ENCODE results near the gene GNAI3. TPM values are rescaled to one million over a fixed set of nuclear protein-coding genes. Genes with fewer than 3 reads are reported as not detected.

The GNAI3 gene
- total and polyA plus RNA-seq, 10 of the 15 experiments (the other 5 are each of a cell fraction or from before 2014, with no cell fraction given), result 5.9 to 13.8 (median 8.0) TPM

DNA sequence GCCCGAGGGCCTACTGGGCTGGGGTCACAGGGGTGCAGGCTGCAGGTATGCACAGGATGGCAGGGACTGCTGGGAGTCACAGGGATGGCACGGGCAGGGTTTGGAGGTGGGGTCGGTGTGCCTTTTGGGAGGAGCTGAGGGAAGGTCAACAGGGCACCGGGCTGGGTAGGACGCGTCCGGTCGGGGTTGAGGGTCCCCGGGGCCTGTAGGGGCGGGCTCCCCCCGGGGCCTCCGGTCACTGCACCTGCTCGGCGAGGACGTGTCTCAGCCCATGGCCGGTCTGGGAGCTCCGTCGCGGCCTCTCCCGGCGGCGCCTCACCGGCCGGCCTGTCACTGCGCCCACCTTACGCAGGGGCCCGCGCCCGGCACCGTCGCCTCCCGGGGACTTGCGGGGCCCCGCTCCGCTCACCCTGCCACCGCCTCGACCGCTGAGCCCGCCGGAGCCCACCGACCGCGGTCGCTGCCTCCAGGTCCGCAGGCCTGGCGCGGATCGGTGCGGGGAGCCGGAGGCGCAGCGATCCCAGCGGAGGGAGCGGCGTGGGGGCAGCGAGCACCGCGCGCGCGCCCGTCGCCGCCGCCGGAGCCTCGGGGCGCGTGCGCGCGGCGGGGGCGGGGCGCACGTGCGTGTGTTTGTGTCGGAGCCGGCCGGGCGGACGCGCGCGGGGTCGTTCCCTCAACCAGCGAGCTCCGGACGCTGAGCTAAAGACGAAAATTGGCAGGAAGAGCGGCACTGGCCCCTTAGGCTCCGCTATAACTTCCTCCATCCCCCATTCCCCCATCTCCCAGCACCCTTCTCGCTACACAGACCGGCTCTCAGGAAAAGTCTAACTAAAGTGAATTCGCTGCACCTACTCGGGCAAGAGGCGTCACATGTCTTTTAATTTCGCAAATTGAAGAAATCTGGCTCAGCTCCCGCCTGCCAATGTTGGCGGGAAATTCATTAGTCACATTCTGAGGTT lies 39.0 kb upstream of the GNAI3 start, which contains the start of gene AMIGO1 (continued):
- TF ChIP-seq, protein P1, sequence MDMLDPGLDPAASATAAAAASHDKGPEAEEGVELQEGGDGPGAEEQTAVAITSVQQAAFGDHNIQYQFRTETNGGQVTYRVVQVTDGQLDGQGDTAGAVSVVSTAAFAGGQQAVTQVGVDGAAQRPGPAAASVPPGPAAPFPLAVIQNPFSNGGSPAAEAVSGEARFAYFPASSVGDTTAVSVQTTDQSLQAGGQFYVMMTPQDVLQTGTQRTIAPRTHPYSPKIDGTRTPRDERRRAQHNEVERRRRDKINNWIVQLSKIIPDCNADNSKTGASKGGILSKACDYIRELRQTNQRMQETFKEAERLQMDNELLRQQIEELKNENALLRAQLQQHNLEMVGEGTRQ (IDR thresholded peaks at IDR 0.05; ENCODE audit: borderline replicate concordance, low read depth, low read length), result no peak
- TF ChIP-seq, protein P2, sequence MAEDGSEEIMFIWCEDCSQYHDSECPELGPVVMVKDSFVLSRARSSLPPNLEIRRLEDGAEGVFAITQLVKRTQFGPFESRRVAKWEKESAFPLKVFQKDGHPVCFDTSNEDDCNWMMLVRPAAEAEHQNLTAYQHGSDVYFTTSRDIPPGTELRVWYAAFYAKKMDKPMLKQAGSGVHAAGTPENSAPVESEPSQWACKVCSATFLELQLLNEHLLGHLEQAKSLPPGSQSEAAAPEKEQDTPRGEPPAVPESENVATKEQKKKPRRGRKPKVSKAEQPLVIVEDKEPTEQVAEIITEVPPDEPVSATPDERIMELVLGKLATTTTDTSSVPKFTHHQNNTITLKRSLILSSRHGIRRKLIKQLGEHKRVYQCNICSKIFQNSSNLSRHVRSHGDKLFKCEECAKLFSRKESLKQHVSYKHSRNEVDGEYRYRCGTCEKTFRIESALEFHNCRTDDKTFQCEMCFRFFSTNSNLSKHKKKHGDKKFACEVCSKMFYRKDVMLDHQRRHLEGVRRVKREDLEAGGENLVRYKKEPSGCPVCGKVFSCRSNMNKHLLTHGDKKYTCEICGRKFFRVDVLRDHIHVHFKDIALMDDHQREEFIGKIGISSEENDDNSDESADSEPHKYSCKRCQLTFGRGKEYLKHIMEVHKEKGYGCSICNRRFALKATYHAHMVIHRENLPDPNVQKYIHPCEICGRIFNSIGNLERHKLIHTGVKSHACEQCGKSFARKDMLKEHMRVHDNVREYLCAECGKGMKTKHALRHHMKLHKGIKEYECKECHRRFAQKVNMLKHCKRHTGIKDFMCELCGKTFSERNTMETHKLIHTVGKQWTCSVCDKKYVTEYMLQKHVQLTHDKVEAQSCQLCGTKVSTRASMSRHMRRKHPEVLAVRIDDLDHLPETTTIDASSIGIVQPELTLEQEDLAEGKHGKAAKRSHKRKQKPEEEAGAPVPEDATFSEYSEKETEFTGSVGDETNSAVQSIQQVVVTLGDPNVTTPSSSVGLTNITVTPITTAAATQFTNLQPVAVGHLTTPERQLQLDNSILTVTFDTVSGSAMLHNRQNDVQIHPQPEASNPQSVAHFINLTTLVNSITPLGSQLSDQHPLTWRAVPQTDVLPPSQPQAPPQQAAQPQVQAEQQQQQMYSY (CRISPR knock-in tag; IDR thresholded peaks at IDR 0.05), result no peak
- TF ChIP-seq, protein P3, sequence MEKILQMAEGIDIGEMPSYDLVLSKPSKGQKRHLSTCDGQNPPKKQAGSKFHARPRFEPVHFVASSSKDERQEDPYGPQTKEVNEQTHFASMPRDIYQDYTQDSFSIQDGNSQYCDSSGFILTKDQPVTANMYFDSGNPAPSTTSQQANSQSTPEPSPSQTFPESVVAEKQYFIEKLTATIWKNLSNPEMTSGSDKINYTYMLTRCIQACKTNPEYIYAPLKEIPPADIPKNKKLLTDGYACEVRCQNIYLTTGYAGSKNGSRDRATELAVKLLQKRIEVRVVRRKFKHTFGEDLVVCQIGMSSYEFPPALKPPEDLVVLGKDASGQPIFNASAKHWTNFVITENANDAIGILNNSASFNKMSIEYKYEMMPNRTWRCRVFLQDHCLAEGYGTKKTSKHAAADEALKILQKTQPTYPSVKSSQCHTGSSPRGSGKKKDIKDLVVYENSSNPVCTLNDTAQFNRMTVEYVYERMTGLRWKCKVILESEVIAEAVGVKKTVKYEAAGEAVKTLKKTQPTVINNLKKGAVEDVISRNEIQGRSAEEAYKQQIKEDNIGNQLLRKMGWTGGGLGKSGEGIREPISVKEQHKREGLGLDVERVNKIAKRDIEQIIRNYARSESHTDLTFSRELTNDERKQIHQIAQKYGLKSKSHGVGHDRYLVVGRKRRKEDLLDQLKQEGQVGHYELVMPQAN (conservative IDR thresholded peaks at IDR 0.05), result no peak; the same call in none of the 2 replicates
- TF ChIP-seq SIN3A (IDR thresholded peaks at IDR 0.05; ENCODE audit: low read depth, low read length), result no peak
- TF ChIP-seq, protein P4, sequence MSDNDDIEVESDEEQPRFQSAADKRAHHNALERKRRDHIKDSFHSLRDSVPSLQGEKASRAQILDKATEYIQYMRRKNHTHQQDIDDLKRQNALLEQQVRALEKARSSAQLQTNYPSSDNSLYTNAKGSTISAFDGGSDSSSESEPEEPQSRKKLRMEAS (IDR thresholded peaks at IDR 0.05; ENCODE audit: low read depth, low read length), result peak; percentile 17; the same call in 1 of the 2 replicates
- TF ChIP-seq CBX3 (IDR thresholded peaks at IDR 0.05; ENCODE audit: borderline replicate concordance, low read depth), result no peak
- TF ChIP-seq RB1 (IDR thresholded peaks at IDR 0.05; ENCODE audit: borderline replicate concordance), result peak; percentile 38; the same call in 1 of the 2 replicates
- TF ChIP-seq TCF12 (IDR thresholded peaks at IDR 0.05; ENCODE audit: low read depth, low read length), result no peak
- no peak for TF ChIP-seq RFX5 (IDR thresholded peaks at IDR 0.05; ENCODE audit: low read depth, low read length)
- peak; percentile 58; the same call in 1 of the 2 replicates for TF ChIP-seq BACH1 (IDR thresholded peaks at IDR 0.05; ENCODE audit: borderline replicate concordance)
